Cardiac septum (tissue), 1 donor: Measurements from ENCODE around the gene LEFTY2. TPM values are rescaled to one million over a fixed set of nuclear protein-coding genes. Genes with fewer than 3 reads are reported as not detected.
"Not testable (repeated sequence)": the region's sequence is repeated elsewhere in the genome, so short reads cannot be mapped to it uniquely, and the experiment has no call there.

ENCODE experiments used
- DNase-seq: peaks from one replicate; pipeline ENCODE4 v3.0.0-alpha.2; 2020; ENCODE audit warnings: low spot score
- intact Hi-C: fragments of 100-400 bp; cut with DNase I; formaldehyde crosslinking; loops from one replicate; pipeline ENCODE4 v1.14.0; 2022
- long read RNA-seq: library from polyadenylated mRNA; unstranded; transcript quantifications from one replicate; pipeline ENCODE4 v2.0.0, GENCODE V29; 2021
- total RNA-seq: library from RNA; stranded (reverse); fragmentation: NEBNext Ultra II Directional; extraction: Animal tissue kit (Norgen Biotek cat#: 25700); gene quantifications from one replicate; pipeline ENCODE4 v1.2.1, GENCODE V29; 2021
- donor health status: DM: no; HTN: no; CAD: no.

LEFTY2 gene
- total RNA-seq = 0.65 TPM
- long read RNA-seq, partial matches to known transcripts = 0 of 3 reads
- long read RNA-seq, other reads (novel, unspliced or antisense) = 0 of 3 reads

DNA sequence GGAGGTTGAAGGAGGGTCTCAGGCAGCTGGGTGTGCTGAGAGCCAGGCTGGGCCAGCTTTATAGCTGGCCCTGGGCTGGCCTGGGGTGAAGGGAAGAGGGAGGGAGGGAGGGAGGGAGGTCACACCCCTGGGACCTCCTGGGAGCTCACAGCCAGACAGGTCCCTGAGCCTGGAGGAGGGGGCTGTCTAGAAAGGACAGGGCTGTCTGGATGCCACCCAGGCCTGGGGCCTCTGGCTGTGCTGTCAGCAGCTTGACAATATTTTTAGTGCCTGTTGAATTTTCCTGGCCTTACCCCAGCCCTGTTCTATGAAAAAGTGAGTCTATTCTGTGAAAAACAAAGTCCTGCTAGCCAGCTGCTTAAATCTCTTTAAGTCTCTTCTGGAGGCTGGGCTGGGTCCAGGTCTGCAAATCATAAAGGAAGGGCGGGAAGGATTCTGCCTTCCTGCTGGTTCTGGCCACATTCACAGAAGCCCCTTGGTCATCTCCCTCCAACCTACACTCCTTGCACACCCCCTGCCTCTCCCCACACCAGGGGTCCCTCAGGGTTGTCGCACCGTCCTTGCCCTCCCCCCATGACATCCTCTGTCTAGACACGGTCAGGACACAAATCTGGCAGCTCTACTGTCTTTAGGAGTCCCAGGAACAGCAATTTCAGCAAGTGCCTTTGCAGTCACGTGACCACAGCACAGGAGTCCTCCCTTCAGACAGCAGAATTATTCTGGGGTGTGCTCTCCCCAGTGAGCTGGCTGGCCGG lies at the start of gene LEFTY2:
Gene LEFTY2, minus strand, starts transcription at position 34 of the 755 bp plus-strand sequence. CDS start 80 bp downstream, outside the sequence.
- intact Hi-C loops = no loop called here
- DNase-seq = no peak

- intact Hi-C loops = no loop called here
Measured at GRCh38 chr1:225987491-225988316, 46.7 kb upstream of the LEFTY2 start.

GRCh38 chr1:225981714-225982113 lies 40.7 kb upstream of the LEFTY2 start:
- DNase-seq = no peak
- intact Hi-C loops = no loop called here

More at GRCh38 chr1:225987491-225988316, 46.7 kb upstream of the LEFTY2 start:
- no peak for DNase-seq

DNA sequence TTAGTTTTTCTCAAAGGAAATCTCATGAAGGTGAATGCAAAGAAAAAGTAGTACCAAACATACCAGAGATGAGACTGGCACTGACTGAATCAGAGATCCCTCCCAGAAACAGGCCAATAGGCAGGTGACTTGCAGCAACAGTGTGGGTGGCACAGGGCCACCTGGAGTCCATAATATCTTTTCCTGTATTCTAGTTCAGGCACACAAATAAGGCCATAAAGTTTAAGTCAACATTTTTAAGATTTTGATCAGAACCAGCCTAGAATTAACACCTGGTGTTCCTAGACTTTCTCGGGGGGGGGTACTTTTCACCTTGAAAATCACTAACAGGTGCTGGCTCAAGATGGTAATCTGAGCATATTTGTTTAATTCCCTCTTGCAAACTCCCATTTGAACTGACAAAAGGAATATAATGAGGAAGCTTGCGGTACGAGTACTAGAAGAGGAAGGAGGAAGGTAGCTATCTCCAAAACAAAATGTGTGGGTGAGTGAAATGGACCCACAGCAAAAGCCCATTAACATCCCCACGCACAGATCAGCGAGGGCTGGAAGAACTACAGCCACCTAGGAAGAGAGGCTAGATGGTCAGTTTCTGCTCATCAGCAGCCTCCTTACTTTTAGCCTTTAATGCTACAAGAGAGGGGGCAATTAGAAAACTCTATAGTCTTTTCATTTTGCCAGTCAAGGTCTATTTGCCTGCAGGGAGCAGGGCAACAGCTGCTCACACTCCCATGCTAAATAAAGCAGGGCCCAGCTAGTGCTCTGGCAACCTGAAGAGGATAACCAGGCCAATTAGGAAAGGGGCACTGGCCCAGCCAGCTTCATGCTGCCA lies 39.2 kb upstream of the LEFTY2 start:
- no peak for DNase-seq
- intact Hi-C loops = no loop called here

- intact Hi-C loops = loop anchor here (10.0 kb wide), 1 partner anchor 205 kb away; the partner anchor contains the start of gene SRP9
- DNase-seq = no peak
Measured at GRCh38 chr1:225979421-225979820, 38.4 kb upstream of the LEFTY2 start.

DNA sequence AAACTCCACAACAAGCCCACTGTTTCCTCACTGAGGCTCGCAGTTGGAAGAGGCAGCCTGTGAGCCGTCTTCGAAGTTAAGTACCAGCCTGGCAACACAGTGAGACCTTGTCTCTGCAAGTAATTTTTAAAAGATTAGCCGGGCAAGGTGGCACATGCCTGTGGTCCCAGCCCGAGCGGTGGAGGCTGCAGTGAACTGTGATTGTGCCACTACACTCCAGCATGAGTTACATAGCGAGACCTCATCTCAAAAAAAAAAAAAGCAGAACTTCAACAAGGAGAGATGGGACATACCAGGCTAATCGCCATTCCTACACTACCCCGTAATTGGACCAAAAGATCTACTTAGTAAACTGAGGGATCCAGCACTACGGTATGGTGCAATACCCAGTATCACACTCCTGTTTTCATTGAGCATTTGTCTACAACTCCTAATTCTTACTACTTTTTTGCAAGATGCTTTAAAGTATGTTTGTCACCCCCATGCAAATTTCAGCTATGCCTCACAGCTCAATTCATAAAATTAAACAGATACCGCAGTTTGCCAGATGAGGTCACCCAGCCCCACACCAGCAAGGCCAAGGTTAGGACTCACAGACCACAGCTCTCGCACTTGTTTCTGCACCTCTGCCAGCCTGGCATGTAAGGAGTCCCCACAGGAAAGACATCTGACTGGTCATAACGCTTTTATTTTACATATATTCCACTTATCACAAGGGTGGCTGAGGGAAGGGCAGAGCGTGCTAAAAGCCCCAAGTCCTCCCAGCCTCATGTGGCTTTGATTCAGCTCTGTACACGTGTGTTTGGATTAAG lies 37.1 kb upstream of the LEFTY2 start:
- intact Hi-C loops = loop anchor here (2.0 to 10.0 kb wide), 2 partner anchors 203 to 503 kb away; partner anchors contain the start of gene SRP9
- no peak for DNase-seq

DNA sequence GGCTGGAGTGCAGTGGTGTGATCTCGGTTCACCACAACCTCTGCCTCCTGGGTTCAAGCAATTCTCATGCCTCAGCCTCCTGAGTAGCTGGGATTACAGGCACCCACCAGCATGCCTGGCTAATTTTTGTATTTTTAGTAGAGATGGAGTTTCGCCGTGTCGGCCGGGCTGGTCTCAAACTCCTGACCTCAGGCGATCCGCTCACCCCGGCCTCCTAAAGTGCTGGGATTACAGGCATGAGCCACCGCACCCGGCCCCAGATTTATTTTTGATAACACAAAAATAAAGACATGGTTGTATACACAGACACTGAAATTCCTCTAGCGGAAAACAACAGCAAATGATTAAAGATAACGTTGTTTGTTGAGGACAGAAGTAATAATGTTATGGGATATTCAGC lies 34.1 kb upstream of the LEFTY2 start:
- not testable (repeated sequence) for DNase-seq
- intact Hi-C loops = loop anchor here (2.0 to 10.0 kb wide), 2 partner anchors 200 to 656 kb away; partner anchors contain the start of gene SRP9

DNA sequence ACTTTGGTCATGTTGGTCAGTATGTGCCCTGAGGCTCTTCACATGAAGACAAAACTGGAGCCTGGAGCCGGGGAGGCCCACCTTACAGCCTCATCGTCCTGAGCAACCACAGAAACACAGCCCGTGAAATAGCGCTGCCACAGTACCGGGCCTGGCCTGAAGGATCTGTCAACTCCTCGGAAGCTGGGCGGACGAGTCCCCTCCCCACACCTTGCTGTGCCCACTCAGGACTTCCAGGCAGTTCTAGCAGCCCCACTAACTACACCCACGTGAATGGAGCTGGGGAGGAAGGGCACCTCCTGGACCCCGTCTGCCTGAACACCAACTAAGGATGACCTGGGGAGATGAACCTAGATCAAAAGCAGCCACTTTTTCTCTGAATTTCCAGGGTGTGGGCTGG lies 33.4 kb upstream of the LEFTY2 start:
- DNase-seq = no peak
- intact Hi-C loops = loop anchor here (2.0 to 10.0 kb wide), 3 partner anchors 62 to 656 kb away; partner anchors contain the start of gene SRP9

DNA sequence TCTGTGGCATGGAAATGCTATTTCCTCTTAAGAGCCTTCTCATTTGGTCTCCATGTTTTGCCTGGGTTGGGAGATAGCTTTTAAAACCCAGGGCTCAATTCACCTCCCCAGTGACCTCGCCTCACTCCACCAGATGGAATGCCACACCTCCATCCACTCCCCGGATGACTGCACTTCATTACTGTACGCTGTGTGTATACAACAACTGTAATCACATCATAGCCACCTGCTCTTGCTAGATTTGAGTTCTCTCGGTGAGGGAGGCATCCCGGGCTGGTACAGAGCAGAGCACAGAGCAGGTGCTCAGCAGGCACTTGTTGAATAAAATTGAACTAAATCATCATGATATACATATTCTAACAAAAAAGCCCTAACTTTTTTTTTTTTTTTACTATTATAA lies 32.1 kb upstream of the LEFTY2 start:
- no peak for DNase-seq
- intact Hi-C loops = loop anchor here (5.0 to 10.0 kb wide), 2 partner anchors 61 to 198 kb away; partner anchors contain the start of gene SRP9

- intact Hi-C loops = loop anchor here (5.0 to 10.0 kb wide), 2 partner anchors 60 to 198 kb away; partner anchors contain the start of gene SRP9
- no peak for DNase-seq
Measured at GRCh38 chr1:225972344-225973152, 31.5 kb upstream of the LEFTY2 start.

- not testable (repeated sequence) for DNase-seq
- intact Hi-C loops = loop anchor here (5.0 to 10.0 kb wide), 2 partner anchors 58 to 196 kb away; partner anchors contain the start of gene SRP9
Measured at GRCh38 chr1:225970592-225971157, 29.7 kb upstream of the LEFTY2 start.

DNA sequence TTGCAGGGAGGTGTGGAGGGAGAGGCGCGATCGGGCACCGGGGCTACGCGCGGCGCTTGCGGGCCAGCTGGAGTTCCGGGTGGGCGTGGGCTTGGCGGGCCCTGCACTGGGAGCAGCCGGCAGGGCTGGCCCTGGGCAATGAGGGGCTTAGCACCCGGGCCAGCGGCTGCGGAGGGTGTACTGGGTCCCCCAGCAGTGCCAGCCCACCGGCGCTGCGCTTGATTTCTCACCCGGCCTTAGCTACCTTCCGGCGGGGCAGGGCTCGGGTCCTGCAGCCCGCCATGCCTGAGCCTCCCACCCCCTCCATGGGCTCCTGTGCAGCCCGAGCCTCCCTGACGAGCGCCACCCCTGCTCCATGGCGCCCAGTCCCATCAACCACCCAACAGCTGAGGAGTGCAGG lies 28.7 kb upstream of the LEFTY2 start:
- intact Hi-C loops = loop anchor here (5.0 to 10.0 kb wide), 2 partner anchors 57 to 195 kb away; partner anchors contain the start of gene SRP9
- DNase-seq = not testable (repeated sequence)

DNA sequence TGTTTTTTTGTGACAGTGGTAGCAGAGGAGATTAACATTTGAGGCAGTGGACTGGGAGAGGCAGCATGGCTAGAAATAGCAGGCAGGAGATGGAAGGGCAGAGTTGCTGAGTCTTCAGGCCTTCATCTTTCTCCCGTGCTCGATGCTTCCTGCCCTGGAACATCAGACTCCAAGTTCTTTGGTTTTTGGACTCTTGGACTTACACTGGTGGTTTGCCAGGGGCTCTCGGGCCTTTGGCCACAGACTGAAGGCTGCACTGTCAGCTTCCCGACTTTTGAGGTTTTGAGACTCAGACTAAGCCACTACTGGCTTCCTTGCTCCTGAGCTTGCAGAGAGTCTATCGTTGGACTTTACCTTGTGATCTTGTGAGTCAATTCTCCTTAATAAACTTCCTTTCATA lies 24.2 kb upstream of the LEFTY2 start:
- intact Hi-C loops = no loop called here
- no peak for DNase-seq

GRCh38 chr1:225963735-225964530 lies 22.9 kb upstream of the LEFTY2 start:
- intact Hi-C loops = no loop called here

GRCh38 chr1:225962440-225962975 lies 21.5 kb upstream of the LEFTY2 start:
- DNase-seq = peak; percentile 74
- intact Hi-C loops = no loop called here

More at GRCh38 chr1:225963735-225964530, 22.9 kb upstream of the LEFTY2 start:
- DNase-seq = peak; percentile 24
